ENCODE measurements around the gene CAMK2G.
A peak's percentile ranks its signal among the peaks of the same experiment; 100 is the strongest.

CAMK2G gene

GRCh38 chr10:73863039-73863817, 11.1 kb downstream of the CAMK2G start:
- DNase-seq (ENCODE audit: low read depth), result no peak

DNA sequence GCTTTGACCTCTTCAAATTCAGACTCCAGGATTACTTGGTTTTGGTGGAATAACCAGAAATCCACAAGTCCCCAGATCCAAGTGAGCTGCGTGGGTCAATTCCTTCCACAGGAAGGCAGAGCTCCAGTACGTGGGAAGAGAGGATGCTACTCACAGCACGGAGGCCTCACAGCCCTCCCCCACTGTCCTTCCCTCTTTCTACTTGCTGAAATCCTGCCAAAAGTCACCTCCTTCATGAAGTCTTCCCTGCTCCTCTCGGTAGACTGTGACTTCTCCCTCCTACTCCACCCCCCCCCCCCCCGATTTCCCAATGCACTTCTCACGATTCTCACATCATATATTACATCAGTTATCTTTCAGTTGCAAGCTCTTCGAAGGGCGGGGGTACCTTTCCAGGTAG, 12.3 kb downstream of the CAMK2G start:
- DNase-seq (ENCODE audit: low read depth), result no peak

DNA sequence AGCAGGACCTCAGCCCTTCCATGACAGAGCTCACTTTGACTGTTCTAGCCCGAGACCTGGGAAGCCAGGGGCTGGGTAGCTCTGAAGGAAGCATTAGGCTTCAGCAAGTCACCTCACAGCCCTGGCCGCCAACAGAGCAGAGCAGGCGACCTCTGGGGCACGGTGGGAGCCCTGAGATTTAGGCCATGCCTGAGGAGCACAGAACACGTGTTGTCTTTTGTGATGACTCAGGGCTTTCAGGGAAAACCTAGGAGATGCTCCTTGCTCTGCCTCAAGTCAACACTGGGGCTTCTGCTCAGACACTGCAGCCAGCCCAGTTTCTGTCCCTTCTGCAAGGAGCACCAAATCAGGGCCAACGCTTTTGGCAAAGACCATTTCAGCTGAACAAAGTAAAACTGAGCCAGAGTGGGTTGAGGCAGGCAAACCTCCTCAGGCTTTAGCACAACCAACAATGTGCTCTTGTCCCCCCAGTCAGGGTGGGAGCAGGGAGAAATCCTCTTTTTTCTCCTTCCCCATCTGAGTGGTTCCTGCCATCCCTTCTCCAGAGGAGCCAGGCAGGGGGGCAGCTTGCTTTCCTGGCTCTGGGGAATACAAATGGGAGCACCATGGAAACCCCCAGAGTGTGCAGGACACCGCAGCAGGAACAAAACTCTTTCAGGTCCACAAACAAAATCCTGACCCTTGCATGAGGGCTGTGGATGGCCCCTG, 14.4 kb downstream of the CAMK2G start:
- DNase-seq (ENCODE audit: low read depth), result no peak

DNA sequence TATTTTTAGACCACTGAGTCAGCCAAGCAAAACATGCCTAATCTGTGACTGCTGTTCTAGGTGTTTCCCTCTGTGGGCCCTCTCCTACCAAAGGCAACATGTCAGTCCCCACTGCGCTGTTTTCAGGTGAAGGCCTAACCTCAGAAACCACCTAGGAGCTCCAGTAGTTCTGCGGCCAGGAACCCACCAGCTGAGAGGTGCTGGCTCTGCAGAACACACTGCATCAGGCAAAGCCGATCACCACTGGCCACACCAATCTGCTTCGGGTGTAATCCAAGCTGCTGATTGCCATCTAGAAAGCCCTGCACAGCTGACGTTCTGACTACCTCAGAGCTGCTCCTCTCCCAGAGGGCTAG, 14.9 kb downstream of the CAMK2G start:
- DNase-seq (ENCODE audit: low read depth), result peak; percentile 35

GRCh38 chr10:73858750-73859427, 15.5 kb downstream of the CAMK2G start:
- no peak for DNase-seq (ENCODE audit: low read depth)

DNA sequence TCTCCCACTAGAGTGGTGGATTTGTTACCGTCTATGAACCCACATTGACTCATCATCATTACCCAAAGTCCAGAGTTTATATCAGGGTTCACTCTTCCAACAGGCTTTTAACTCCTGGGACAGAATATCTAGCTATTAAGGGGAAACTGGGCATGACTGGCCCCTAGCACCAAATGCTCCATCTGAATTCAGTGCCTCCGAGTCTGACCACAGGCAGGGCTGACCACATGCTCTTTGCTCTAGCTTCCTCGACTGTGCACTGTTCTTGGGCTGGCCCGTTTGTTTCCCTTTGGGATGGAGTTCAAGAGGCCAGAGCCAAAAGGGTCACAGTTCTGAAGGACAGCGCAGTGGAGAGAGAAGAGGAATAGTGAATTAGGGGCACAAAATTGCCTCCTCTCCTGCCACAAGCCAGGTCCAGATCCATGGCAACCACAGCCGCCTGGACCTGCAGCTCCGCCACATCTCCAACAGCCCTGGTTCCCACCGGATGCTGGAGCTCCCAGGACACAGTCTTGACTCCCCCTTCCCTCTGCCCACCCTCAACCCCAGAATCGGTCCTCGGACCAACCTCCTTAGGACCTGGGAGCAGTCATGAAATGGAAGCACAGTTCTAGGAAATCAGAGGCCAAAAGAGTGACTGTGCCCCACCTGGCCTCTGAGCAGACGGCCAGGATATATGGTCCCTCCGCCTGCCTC, 16.2 kb downstream of the CAMK2G start:
- DNase-seq (ENCODE audit: low read depth), result no peak

DNA sequence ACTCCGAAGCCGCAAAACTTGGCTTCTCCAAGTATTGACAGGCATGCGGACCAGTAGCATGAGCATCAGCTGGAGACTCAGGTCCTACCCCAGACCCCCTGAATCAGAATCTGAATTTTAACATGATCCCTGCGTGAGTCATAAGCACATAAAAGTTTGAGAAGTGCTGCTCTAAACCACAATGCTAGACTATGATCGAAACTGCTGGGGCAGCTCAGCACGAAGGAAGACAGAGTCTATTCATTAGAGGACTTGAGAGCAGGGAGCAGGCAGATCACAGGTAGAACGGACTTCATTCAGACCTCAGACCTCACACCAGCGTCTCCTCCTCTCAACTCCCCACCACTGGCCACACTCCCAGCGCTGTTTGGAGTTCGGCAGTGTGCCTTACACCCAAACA, 16.9 kb downstream of the CAMK2G start:
- no peak for DNase-seq (ENCODE audit: low read depth)

DNA sequence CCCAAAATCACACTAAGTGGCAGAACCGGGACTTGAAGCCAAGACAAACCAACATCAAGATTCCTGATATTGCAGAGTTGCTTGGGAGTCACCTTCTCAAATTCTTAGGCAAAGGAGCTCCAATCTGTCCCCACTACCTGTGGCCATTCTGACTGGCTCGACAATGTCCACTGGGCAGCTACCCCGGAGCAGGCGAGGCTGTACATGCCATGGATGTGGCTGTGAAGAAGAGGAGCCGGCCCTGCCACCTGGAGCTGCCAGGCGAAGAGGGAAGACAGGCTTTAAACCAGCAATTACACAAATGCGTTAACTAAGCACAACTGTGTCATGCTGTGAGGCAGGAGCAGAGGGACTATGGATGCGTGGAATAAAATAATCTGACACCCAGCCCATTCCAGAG, 18.1 kb downstream of the CAMK2G start:
- no peak for DNase-seq (ENCODE audit: low read depth)

GRCh38 chr10:73855413-73855812, 18.9 kb downstream of the CAMK2G start:
- DNase-seq (ENCODE audit: low read depth), result no peak

DNA sequence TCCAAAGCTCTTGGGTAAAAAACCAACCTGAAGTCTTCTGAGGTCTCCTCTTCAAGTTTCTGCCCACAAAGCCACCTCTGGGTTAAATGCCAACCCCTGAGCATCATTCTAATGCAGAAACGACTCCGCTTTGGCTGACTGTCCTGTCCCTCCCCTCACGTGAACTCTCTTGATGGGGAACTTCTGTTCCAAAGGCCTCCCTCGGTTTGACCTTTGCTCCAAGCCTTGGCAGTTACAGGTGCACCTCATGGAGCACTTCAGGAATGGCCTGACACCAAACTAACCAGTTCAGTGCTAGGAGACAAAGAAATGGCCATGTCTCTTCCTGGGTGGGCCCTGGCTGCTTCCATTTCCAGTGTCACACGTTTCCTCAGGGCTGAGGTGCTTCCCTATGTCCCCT, 20.0 kb downstream of the CAMK2G start:
- DNase-seq (ENCODE audit: low read depth), result no peak

GRCh38 chr10:73853196-73853595, 21.2 kb downstream of the CAMK2G start:
- no peak for DNase-seq (ENCODE audit: low read depth)

GRCh38 chr10:73850863-73851461, 23.4 kb downstream of the CAMK2G start:
- DNase-seq (ENCODE audit: low read depth), result no peak

- DNase-seq (ENCODE audit: low read depth), result no peak
Measured at GRCh38 chr10:73850211-73850610, 24.1 kb downstream of the CAMK2G start.

GRCh38 chr10:73848821-73849489, 25.4 kb downstream of the CAMK2G start:
- DNase-seq (ENCODE audit: low read depth), result peak; percentile 71

GRCh38 chr10:73847031-73847430, 27.3 kb downstream of the CAMK2G start:
- no peak for DNase-seq (ENCODE audit: low read depth)

DNA sequence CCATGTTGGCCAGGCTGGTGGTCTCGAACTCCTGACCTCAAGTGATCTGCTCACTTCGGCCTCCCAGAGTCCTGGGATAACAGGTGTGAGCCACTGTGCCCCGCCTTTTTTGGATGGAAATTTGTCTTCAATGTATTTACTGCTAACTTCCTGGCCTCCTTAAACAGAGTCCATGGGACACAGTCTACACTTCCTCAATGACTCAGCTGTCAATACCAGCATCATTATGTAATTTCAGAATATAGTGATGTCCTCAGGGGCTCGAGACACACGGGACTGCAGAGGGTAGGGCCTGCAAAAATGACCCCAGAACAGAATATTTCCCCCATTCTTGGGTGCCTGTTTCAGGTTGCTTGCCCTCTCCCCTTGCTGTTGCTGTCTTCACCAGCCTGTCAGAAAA, 31.1 kb downstream of the CAMK2G start:
- no peak for DNase-seq (ENCODE audit: low read depth)

DNA sequence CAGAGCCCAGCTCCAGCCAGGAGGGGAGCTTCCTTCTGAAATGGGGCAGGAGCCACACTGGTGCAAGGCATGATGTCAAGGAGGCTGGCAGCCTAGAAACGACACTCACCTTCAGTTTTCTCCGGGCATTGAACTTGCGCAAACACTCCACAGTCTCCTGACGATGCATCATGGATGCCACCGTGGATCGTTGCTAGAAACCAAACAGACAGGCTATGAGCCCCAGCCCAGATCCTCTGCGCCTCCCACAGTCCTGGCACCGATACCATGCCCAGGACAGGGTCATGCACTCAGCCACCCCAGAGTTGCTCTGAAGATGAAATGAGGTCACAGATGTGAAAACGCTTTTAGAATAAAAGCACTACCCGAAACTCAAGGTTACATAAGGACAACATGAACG, 32.0 kb downstream of the CAMK2G start:
- DNase-seq (ENCODE audit: low read depth), result no peak

GRCh38 chr10:73841526-73842285, 32.6 kb downstream of the CAMK2G start:
- DNase-seq (ENCODE audit: low read depth), result no peak

DNA sequence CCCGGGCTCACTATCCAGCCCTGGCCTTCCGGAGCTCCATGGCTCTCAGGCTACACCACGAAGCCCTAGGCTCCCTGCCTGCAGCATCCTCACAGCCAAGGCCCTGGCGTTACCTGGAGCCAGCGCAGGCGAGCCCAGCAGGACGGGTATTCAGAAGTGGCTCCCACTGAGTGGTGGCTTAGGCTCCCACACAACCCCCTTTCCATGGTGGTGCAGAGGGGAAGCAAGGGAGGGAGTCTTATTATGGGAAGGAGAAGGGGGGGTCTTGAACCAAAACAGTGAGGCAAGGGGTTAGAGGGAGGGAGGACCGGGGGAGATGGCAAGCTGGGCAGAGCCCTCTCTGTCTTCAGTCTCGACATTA, 33.3 kb downstream of the CAMK2G start:
- DNase-seq (ENCODE audit: low read depth), result no peak

DNA sequence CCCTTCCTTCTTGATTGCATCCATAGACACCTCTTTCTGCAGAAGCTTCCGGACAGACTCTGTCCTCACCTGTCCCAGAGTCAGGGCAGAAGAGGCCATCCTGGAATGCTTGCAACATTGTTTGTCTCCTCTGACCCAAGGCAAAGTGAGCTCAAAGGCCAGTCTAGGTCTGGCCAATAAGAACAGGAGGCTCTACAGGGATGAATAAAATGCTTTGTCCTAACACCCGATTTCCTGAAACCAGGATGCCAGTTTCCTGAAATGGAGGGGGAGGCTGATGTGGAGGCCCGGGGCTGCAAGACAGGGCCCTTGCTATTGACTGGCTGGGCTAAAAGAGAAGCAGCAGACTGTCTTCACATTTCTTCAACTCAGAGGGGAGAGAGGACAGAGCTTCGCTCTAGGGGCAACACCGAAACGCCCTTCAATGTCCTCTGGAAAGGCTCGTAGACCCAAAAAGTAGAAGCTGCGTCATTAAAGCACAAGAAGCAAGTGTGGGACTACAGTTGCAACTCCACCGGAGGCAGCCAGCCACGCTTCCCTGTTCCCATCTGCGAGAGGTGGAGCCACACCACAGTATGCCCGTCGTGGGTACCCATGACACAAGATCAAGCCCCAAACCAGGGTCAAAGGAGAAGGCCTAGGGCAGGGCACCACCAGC, 33.8 kb downstream of the CAMK2G start:
- DNase-seq (ENCODE audit: low read depth), result no peak

DNA sequence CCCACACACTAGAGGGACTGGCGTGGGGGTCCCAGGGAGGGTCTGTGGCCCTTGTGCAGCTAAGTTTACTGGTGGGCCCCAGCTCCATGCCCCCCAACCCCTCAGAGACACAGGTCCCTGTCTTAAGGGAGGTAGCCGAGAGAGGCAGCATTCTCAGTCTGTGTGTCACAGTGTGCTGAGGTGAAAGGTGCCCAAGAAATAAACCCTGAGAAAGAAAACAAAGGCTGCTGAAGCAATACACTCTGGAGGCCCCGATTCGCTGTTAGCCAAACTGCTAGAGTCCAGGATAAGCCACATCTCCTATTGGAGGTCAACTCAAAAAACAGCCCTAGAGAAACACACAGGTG, 34.3 kb downstream of the CAMK2G start:
- no peak for DNase-seq (ENCODE audit: low read depth)
